SK-N-MC (cell line): ENCODE results near the gene ANKRD11.

ENCODE experiments used
- EZH2 ChIP-seq: fragments of 200-600 bp; sonication (generic); IDR thresholded peaks from one replicate; pipeline ENCODE4 v1.6.1; 2017; ENCODE audit warnings: antibody characterized with exemption
- POLR2AphosphoS5 ChIP-seq: IDR thresholded peaks from 2 replicates; pipeline ENCODE4 v1.6.1; 2012; ENCODE audit warnings: mild to moderate bottlenecking, low read depth, low read length, borderline replicate concordance

GRCh38 chr16:89393738-89394406 lies 96.5 kb downstream of the ANKRD11 start:
- no peak for TF ChIP-seq EZH2
- TF ChIP-seq POLR2AphosphoS5, result no peak
